Central memory CD4-positive, alpha-beta T cell (primary cell): Measurements from ENCODE around the gene PLXNA3.

ENCODE experiments used
- DNase-seq: peaks from one replicate; pipeline ENCODE4 v3.0.0; 2022
- total RNA-seq, 3 experiments: gene quantifications; one replicate each; lab custom pipeline; 2026; lab: John Stamatoyannopoulos, UW

The PLXNA3 gene
- total RNA-seq = 45.4 to 131 (median 73.1) reads per million in 3 experiments

DNA sequence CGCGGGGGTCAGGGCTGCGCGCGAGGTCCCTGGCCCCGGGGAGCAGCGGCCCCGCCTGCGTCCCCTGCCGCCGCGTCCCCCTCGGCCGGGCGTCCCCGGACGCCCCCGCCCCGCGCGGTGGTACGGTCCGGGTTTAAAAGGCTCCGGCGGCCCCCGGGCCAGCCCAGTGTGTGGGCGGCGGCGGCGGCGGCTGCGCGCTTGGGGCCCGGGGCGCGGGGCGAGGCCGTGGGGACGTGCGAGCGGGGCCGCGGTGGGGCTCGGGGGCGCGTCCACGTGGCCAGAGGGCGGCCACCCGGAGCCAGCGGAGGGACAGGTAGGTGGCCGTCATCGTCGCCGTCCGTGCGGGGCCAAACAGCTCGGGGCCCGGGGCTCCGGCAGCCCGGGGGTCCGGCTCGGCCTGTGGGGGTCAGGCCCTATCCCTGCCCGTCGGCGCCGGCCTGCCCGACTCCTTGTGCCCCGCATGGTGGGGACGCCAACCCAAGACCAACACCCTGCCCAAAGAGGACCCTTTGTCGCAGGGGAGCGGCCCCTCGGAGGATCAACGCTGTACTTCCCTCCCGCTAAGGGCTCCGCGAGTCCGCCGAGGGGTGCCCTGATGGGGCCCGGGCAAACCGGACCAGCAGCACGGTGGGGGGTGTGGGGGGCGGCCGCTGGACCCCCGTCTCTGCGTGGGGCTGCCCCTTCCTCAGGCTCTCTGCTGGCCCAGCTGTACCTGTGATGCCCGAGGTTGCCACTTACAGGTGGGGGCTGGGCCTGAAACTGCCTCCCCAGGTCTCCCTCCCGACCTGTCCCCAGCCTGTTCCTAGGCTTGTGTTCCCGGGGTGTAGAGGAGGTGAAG, at the start of gene PLXNA3:
Gene PLXNA3 (plus strand): TSS at position 166 of the 838 bp plus-strand sequence. CDS start 1,903 bp downstream, outside the sequence.
- peak; percentile 62 for DNase-seq

DNA sequence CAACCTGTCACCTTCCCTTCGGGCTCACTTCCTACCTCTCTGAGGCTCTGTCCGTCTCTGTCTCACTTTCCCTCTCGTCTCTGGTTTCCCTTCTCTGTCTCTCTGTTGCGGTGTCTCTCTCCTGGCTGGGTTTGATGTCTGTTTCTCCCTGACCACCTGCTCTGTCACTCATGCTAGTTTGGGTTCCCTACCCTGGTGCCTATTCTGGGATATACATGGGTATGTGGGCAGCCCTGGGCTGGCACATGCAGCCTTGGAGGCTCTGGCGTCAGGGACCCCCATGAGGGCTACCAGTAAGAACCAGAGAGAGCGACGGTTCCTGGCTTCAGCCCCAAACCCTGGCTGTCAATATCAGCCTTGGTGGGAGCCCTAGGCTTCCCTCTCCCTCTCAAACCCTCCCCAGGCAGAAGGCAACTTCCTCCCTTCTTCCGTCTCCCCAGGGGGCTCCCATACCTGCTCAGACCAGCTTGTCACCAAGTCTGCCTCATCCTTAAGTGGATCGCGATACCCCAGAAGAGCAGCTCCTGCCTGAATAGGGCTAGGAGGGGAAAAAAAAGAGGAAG, 49.3 kb upstream of the PLXNA3 start:
- DNase-seq = no peak

DNA sequence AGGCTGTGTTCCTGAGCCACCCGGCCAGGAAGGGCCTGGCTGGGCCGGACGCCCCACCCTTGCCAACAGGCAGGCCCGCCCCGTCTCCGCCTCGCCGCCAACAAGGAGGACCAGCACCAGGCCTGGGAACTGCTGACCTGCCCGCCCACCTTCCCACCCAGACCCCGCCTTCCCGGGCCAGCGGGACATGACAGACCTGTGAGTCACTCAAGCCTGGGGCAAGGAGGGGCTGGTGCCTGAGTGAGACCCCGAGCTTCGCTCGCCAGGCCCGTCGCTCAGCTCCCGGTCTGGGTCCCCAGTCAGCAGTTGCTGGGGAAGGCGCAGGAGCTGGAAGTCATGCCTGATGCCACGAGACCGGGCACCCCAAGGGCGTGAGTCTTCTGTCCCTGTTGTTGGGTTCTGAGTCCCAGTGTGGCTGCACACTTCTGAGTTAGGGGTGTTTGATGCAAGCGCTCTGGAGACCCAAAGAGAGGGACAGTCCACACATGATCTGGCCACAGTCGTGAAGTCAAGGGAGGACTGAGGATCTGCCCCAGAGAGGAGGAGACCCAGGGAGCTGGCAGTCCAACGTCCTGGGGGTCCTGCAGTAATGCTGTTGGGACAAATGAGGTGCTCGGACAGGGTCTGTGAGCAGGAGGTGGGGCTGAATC, 48.7 kb upstream of the PLXNA3 start, which contains the start of gene DNASE1L1:
Gene DNASE1L1 (minus strand): TSS at position 33 of the 650 bp plus-strand sequence. CDS start 3,686 bp downstream, outside the sequence.
- no peak for DNase-seq

DNA sequence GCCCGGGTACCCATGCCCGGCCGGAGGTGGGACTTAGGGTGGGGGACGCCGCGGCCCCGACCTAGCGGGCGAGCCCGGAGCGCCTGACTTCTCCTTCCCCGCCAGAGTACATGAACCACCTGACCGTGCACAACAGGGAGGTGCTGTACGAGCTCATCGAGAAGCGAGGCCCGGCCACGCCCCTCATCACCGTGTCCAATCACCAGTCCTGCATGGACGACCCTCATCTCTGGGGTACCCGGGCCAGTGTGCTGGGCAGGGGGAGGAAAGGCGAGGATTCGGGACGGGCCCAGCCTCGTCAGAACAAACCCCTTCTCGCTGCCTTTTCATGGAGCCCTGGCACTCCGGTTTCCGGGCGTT, 46.1 kb upstream of the PLXNA3 start:
- peak; percentile 38 for DNase-seq

DNA sequence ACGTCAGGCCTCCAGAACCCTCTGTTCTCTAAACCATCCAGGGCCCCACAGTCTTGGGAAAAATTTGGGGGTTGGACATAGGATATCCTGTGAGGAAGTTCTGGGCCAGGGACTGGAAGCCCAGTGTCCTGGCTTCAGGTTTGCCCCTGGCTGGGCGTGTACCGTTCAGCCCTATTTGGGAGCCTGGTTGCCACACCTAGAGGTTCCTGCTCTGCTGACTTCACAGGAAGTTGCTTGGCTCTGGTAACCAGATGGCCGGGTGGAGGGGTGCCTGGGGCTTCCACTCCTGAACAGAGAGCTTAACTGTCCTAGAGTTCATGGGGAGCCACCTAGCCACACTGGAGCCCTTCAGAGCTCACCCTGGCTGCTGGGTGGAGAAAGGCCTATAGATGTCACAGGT, 45.6 kb upstream of the PLXNA3 start:
- DNase-seq = peak; percentile 33

DNA sequence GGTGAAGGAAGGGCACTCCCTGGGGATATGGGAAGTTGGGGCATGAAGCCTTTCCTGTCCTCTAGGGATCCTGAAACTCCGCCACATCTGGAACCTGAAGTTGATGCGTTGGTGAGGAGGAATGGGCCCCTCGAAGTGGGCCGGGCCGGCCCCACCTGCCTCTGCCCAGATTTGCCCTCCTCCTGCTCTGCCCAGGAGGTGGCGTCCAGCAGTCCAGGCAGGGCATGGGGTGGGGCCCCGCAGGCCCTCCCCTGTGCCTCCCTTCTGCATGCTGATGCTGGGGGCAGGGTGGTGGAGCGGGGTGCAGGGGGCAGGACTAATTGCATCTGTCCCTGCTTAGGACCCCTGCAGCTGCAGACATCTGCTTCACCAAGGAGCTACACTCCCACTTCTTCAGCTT, 44.9 kb upstream of the PLXNA3 start:
- DNase-seq = no peak

DNA sequence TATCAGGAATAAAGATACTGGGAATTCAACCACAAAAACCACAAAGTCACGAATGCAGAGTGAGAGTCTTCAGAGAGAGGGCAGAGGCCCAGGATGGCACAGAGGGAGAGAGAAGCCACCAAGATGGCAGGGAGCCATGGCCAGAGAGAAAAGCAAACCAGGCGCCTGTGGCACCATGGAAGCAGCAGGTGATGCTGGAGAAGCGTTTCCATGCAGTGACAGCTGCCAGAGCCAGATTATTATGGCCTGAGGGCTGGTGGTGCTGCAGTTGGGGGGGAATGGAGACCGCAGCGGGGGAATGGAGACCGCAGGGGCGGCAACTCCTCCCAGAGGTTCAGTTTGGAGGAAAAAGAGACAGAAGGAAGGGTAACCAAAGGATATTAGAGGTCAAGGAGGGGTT, 40.9 kb upstream of the PLXNA3 start:
- DNase-seq = no peak

DNA sequence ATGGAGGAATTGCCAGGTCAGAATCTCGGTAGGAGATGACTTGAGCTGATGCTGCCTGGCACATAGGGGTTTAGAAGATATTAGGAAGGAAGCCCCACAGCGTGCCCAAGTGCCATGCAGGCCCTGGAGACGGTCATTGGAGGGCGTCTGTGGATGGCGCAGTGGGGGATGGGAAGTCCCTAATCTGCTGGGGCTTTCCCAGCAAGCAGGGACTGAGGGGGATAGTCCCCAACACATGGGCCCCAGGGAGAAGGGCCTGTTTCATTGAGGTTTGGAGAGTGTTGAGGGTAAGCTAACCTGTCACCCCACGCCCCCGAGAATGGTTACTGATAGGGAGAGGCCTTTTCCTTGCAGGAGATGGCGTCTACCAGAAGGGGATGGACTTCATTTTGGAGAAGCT, 38.9 kb upstream of the PLXNA3 start:
- no peak for DNase-seq

DNA sequence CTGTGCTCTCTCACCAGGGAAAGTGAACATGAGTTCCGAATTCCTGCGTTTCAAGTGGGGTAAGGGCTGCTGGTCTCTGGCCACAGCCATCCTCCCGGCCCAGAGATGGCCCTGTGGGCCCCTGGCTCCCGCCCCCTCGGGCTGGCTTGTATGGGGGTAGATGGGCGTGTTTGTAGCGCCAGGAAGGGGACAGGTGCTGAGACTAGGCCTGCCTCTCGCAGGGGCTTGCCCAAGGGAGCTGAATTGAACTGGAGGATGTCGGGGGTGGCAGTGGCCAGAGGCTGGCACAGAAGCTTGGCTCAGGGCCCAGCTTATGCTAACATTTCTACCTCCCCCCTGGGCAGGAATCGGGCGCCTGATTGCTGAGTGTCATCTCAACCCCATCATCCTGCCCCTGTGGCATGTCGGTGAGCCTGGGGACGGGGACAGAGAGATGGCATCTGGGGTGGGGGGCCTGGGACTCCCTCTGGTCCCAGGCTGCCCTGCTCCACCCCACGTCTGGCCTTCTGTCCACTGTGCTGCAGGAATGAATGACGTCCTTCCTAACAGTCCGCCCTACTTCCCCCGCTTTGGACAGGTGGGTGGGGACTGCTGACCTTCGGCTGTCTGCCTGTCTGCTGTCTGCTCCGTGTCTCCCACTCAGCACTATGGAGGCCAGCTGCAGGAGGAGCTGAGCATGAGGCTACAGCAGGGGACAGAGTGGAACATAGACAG, 38.2 kb upstream of the PLXNA3 start:
- DNase-seq = no peak

DNA sequence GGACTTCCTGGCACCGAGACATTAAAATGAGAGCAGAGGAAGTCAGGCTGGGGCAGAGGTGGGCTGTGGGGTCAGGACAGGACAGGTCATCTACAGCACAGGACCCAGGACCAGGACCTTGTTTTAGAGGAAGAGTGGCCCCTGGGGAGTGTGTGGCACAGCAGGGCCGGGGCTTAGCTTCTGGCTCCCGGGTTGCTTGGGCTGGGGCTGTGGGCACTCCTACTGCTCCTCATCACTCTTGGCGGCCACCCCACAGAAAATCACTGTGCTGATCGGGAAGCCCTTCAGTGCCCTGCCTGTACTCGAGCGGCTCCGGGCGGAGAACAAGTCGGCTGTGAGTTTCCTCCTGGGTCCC, 37.7 kb upstream of the PLXNA3 start:
- DNase-seq = no peak

DNA sequence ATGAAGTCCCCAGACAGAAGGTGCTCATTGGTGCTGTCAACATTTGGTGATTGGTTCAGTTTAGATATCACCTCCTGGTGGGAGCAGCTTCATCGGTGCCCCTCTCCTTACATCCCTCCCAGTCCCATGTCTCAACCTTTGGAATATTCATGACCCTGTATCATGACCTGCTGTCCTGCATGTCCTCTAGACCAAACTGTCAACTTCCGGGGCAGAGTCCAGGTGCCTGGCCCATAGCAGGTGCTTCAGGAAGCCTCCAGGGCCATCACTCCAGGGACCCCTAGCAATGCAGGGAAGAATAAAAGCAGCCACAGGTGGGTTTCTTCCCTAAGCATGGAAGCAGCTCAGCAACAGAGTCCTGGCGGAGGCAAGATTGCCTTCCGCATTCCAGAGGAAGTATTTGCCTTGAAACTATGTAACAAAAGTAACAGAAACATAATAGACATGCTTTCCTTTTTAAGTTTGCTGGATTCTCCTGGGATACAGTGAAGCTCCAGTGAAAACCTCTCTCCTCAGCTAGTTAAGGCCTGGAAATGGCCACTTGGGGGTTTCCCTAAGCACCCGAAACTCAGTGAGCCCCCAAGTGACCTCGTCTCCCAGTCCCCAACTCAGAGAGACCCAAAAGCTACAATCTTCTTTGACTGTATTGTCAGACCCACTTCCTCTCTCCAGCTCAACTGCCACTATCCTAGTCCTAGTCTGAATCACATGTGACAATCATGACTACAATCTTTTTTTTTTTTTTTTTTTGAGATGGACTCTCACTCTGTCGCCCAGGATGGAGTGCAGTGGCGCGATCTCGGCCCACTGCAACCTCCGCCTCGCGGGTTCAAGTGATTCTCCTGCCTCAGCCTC, 30.9 kb upstream of the PLXNA3 start:
- no peak for DNase-seq

DNA sequence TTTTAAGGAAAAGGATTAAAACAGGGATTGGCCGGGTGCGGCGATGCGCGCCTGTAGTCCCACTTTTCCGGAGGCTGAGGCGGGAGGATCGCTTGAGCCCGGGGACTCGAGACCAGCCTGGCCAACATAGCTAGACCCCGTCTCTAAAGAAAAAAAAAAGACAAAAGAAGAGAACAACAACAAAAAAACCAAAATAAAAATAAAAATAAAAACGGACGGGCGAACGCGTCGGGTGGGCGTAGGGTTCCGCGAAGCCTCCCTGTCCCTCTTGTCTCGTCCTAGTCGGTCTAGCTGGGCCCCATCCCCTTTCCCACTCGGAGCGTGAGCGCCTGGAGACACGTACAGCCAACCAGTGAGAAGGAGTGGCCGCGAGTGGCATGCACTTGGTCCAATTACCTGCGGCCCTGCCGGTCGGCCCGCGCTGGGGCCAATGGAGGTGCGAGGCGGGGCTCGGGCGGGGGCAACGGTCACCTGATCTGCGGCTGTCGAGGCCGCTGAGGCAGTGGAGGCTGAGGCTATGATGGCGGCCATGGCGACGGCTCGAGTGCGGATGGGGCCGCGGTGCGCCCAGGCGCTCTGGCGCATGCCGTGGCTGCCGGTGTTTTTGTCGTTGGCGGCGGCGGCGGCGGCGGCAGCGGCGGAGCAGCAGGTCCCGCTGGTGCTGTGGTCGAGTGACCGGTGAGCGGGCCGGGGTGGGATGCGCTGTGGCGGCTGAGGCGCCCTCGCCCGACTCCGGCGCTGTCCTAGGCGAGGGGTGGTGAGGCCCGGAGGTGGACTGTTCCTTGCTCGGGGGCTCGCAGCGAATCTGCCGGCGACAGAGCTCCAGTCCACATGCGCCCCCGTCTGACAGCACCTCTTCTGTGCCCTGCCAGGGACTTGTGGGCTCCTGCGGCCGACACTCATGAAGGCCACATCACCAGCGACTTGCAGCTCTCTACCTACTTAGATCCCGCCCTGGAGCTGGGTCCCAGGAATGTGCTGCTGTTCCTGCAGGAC, 29.6 kb upstream of the PLXNA3 start, which contains the start of gene ATP6AP1:
Gene ATP6AP1 (plus strand): TSS at position 502 of the 996 bp plus-strand sequence. CDS start 16 bp downstream, at position 518.
- DNase-seq = peak; percentile 88

DNA sequence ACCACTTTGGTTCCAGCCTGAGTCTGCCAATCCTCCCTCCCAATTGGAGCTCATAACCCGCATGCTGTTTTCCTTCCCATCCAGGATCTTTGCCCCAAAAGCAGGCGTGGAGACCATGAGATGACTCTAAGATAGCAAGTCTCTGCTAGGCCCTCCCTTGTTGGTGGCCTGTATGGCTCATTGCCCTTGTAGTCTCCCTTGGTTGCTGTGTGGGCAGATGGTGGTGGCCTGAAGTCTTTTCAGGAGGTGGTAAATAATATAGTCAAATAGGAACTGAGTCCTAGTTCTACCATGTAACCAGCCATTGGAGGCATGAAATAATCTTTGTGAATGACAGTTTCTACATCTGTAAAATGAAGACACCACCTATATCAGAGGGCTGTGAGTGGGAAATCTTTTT, 28.4 kb upstream of the PLXNA3 start:
- no peak for DNase-seq

DNA sequence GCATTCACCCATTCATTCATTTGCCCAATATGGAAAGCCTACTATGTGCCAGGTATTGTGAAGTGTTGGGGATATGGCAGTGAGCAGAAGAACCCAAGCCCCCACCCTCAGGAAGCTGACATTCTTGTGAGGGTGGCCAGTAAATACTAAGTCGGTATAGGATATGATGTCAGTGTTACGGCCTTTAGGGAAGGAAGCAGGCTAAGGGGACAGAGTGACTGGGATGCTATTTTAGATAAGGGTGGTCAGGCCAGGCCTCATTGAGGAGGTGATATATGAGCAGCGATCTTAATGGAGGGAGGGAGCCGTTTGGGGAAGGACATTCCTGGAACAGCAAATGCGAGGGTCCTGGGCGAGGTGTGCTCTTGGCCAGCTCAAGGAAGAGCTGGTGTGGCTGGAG, 27.6 kb upstream of the PLXNA3 start:
- no peak for DNase-seq

DNA sequence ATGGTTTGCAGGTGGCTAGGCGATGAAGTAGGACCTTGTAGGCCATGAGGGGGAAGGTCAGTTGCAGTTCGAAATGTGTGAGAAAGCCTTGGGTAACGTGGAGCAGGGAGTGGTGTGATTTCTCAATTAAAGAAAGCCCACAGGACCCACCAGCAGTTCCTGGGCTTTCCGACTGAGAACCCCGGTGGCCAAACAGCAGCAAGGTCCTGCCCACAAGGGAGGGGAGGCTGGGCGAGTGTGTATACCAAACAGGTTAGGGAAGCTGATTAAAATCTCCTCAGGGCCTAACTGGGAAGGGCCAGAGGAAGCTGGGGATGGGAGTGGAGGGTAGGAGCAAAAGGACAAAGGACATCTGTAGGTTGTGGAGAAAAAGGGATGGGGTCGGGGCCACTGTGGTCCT, 27.2 kb upstream of the PLXNA3 start:
- DNase-seq = no peak

DNA sequence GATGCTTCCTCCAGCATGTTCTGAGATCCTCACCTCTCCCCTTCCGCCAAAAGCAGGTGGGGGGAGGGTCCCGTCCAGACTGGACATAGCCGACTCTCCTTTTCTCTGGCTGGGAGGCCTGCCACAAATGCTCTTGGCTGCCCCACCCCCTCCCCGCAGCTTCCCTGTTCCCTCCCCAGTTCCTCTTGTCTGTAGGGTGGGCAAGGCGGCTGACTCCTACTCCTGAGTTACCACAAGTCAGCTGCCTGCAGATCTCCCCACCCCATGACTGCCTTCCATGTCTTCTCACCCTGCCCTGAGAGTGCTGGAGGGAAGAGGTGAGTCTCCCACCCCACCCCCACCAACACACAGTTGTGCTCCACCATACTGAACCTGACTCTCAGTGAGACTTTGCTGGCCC, 26.7 kb upstream of the PLXNA3 start:
- DNase-seq = no peak

DNA sequence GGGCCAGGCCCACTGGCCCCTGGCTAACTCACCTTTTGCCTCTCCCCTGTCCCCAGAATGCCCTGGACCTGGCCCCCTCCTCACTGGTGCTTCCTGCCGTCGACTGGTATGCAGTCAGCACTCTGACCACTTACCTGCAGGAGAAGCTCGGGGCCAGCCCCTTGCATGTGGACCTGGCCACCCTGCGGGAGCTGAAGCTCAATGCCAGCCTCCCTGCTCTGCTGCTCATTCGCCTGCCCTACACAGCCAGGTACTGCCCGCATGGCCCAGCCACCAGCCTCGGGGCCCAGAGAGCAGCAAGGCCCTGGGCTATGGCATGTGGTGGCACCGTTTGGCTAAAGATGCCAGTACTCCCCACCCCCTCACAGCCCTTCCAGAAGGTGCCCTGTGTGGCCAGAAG, 25.9 kb upstream of the PLXNA3 start:
- DNase-seq = no peak

DNA sequence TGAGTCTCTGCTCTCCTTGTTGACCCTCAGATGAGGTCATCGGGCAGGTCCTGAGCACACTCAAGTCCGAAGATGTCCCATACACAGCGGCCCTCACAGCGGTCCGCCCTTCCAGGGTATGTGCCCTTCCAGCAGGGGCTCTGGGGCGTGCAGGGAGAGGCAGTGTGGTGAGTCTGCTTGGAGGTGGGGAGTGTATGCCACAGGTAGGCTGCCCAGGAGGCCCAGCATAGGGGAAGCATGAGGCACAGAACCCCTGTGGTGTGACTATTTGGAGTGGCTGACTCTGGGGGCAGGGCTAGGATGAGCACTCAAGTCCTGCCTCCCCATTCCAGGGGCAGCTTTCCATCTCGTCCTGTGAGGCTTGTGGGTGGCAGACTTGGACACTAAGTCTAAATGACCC, 24.5 kb upstream of the PLXNA3 start:
- no peak for DNase-seq

DNA sequence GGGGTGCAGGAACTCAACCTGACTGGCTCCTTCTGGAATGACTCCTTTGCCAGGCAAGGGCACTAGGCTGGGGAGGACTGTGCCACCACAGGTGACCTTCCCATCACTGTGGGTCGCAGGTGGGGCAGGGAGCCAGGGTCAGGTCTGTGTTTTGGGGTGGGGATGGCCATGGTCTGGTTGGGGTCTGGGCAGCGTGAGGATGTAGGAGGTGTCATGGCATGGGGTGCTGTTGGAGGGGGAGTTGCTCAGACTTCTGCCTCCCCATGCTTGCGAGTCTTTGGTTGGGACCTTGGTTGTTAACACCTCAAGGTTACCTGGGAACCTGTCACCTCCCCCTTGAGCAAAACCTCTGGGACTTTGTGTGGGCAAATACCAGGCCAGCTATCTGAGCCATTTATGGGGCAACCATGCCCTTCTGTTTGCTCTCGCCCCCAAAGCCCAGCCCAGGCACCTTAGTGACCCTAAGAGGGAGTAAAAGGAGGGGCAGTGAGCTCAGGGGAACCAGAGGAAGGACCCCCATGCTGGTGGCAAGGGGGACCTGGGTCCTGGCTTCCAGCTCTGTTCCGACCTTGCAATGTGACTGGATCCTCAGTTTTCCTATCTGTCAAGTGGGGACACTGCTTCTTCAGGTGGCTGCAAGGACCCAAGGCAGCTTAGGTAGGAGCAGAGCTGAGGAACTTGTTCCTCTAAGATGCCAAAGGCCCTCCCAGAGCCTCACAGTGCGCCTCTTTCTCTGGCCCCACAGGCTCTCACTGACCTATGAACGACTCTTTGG, 23.5 kb upstream of the PLXNA3 start:
- DNase-seq = no peak

DNA sequence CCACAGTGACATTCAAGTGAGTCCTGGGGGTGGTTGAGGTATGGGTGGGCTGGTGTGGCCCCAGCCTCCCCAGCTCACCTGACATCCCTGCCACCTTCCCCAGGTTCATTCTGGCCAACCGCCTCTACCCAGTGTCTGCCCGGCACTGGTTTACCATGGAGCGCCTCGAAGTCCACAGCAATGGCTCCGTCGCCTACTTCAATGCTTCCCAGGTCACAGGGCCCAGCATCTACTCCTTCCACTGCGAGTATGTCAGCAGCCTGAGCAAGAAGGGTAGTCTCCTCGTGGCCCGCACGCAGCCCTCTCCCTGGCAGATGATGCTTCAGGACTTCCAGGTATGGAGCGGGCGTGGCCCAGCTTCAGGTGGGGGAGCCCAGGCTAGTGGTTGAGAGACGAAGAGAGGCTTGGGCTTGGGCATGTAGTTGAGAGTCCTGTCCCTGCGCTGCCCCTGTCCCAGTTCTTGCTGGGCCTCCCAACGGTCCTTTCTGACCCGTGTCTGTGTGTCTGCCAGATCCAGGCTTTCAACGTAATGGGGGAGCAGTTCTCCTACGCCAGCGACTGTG, 22.8 kb upstream of the PLXNA3 start:
- DNase-seq = no peak
